ENCODE measurements around the gene PRR15L. TPM values are rescaled to one million over a fixed set of nuclear protein-coding genes. Genes with fewer than 3 reads are reported as not detected.
A peak's percentile ranks its signal among the peaks of the same experiment; 100 is the strongest.

The PRR15L gene
- total RNA-seq, 3 donors from 2014 or later (not counting 1 experiment from before 2014, with no cell fraction given): not detected

- H3K27me3 Mint-ChIP-seq (ENCODE audit: low read depth in 2 of 2): no peaks in the 10 kb centered on the region
- Histone ChIP-seq H3K27ac (ENCODE audit: low read length) (no peak overlapping the region), H3K36me3 (ENCODE audit: control insufficient read depth, insufficient read depth, low read length) (peaks cover 23% of the 10 kb centered on the region), H3K9me3 (ENCODE audit: control insufficient read depth, insufficient read depth, low read length) (no peaks in the 10 kb centered on the region), H3K27me3 (ENCODE audit: control insufficient read depth, insufficient read depth, low read length) (no peaks in the 10 kb centered on the region), H3K4me1 (ENCODE audit: control insufficient read depth, insufficient read depth, low read length) (no peaks in the 10 kb centered on the region), H3K4me3 (ENCODE audit: low read length) (no peak overlapping the region)
- peaks cover 9 to 12% of the 10 kb centered on the region in 2 donors for H3K4me1 Mint-ChIP-seq
- DNase-seq: no peak
- no peak overlapping the region for H3K4me3 Mint-ChIP-seq
- H3K27ac Mint-ChIP-seq: peak overlapping the region in 1 of 2 donors; percentile 13
- no peak for TF ChIP-seq CTCF (IDR thresholded peaks at IDR 0.05)
- intact Hi-C loops (cut with micrococcal nuclease): no loop called here
- ATAC-seq: no peak
- 100% methylated on average over 2 of the region's 2 CpGs for WGBS (ENCODE audit: insufficient coverage)
- peaks cover 12% of the 10 kb centered on the region for H3K36me3 Mint-ChIP-seq
- H3K9me3 Mint-ChIP-seq: no peaks in the 10 kb centered on the region
Observed at GRCh38 chr17:47917581-47917980, 40.1 kb downstream of the PRR15L start.

GRCh38 chr17:47916489-47917208 lies 41.0 kb downstream of the PRR15L start:
- Histone ChIP-seq H3K36me3 (ENCODE audit: control insufficient read depth, insufficient read depth, low read length) (peaks cover 20% of the 10 kb centered on the region), H3K27me3 (ENCODE audit: control insufficient read depth, insufficient read depth, low read length) (no peaks in the 10 kb centered on the region), H3K4me1 (ENCODE audit: control insufficient read depth, insufficient read depth, low read length) (no peaks in the 10 kb centered on the region), H3K27ac (ENCODE audit: low read length) (no peak overlapping the region), H3K9me3 (ENCODE audit: control insufficient read depth, insufficient read depth, low read length) (no peaks in the 10 kb centered on the region), H3K4me3 (ENCODE audit: low read length) (no peak overlapping the region)
- 91% methylated on average over 19 of the region's 19 CpGs for WGBS (ENCODE audit: insufficient coverage)
- H3K4me1 Mint-ChIP-seq: peaks cover 9 to 17% of the 10 kb centered on the region in 2 donors
- no peaks in the 10 kb centered on the region for H3K9me3 Mint-ChIP-seq
- DNase-seq: no peak
- no peak for TF ChIP-seq CTCF (IDR thresholded peaks at IDR 0.05)
- no peak for ATAC-seq
- H3K27me3 Mint-ChIP-seq (ENCODE audit: low read depth in 2 of 2): no peaks in the 10 kb centered on the region
- peak overlapping the region in 1 of 2 donors; percentile 63 for H3K27ac Mint-ChIP-seq
- intact Hi-C loops (cut with micrococcal nuclease): no loop called here
- no peak overlapping the region for H3K4me3 Mint-ChIP-seq
- H3K36me3 Mint-ChIP-seq: peaks cover 12% of the 10 kb centered on the region

- no peak overlapping the region for H3K27ac ChIP-seq (ENCODE audit: low read length)
- peaks cover 12% of the 10 kb centered on the region for H3K36me3 Mint-ChIP-seq
- peaks cover 18% of the 10 kb centered on the region for H3K36me3 ChIP-seq (ENCODE audit: control insufficient read depth, insufficient read depth, low read length)
- no peak for TF ChIP-seq CTCF (IDR thresholded peaks at IDR 0.05)
- H3K4me3 Mint-ChIP-seq: no peak overlapping the region
- H3K9me3 Mint-ChIP-seq: no peaks in the 10 kb centered on the region
- H3K27me3 Mint-ChIP-seq (ENCODE audit: low read depth in 2 of 2): no peaks in the 10 kb centered on the region
- H3K4me1 Mint-ChIP-seq: peaks cover 9 to 17% of the 10 kb centered on the region in 2 donors
- no peaks in the 10 kb centered on the region for H3K4me1 ChIP-seq (ENCODE audit: control insufficient read depth, insufficient read depth, low read length)
- ATAC-seq (no peak), DNase-seq (no peak)
- H3K27me3 ChIP-seq (ENCODE audit: control insufficient read depth, insufficient read depth, low read length): no peaks in the 10 kb centered on the region
- intact Hi-C loops (cut with micrococcal nuclease): no loop called here
- no peaks in the 10 kb centered on the region for H3K9me3 ChIP-seq (ENCODE audit: control insufficient read depth, insufficient read depth, low read length)
- H3K27ac Mint-ChIP-seq: peak overlapping the region in 1 of 2 donors; percentile 63
- H3K4me3 ChIP-seq (ENCODE audit: low read length): no peak overlapping the region
- 94% methylated on average over 12 of the region's 12 CpGs for WGBS (ENCODE audit: insufficient coverage)
Observed at GRCh38 chr17:47915776-47916398, 41.8 kb downstream of the PRR15L start.

Measured in natural killer cell (primary cell).